Spleen (tissue), 11 donors: ENCODE measurements around the gene KCMF1. TPM values are rescaled to one million over a fixed set of nuclear protein-coding genes. Genes with fewer than 3 reads are reported as not detected.

ENCODE experiments used
- DNase-seq: peaks from one replicate; pipeline ENCODE4 v3.0.0-alpha.2; 2020
- H3K27ac ChIP-seq, 8 donors: fragments of 200-600 bp; sonication (generic) in 7 of 8; 1 replicate in 4 of 8; 2 replicates in 4 of 8; pipeline versions ENCODE4 v1.5.0 to v1.8.0; 2016 to 2021; ENCODE audit warnings: inconsistent platforms in 4 of 8, mild to moderate bottlenecking in 4 of 8, moderate library complexity in 1 of 8
- H3K27me3 ChIP-seq, 7 donors: fragments of 200-600 bp; sonication (generic) in 6 of 7; replicated peaks in 1 of 7; 1 replicate in 4 of 7; 2 replicates in 3 of 7; pipeline versions ENCODE4 v1.5.0 to v1.8.0; 2016 to 2021; ENCODE audit warnings: inconsistent platforms in 3 of 7, mild to moderate bottlenecking in 1 of 7
- H3K36me3 ChIP-seq, 6 donors: fragments of 200-600 bp; sonication (generic) in 5 of 6; 1 replicate in 4 of 6; 2 replicates in 2 of 6; pipeline versions ENCODE4 v1.5.0 to v1.8.0; 2016 to 2021; ENCODE audit warnings: inconsistent platforms in 2 of 6
- H3K4me1 ChIP-seq, 6 donors: fragments of 200-600 bp; sonication (generic) in 5 of 6; 1 replicate in 3 of 6; 2 replicates in 3 of 6; pipeline versions ENCODE4 v1.5.0 to v1.8.0; 2016 to 2021; ENCODE audit warnings: inconsistent platforms in 3 of 6
- H3K4me3 ChIP-seq, 8 donors: fragments of 200-600 bp; sonication (generic) in 7 of 8; 1 replicate in 4 of 8; 2 replicates in 4 of 8; pipeline versions ENCODE4 v1.5.0 to v1.8.0; 2016 to 2021; ENCODE audit warnings: inconsistent platforms in 4 of 8, mild to moderate bottlenecking in 4 of 8, moderate library complexity in 2 of 8
- H3K9me3 ChIP-seq, 8 donors: fragments of 200-600 bp; sonication (generic) in 7 of 8; 1 replicate in 4 of 8; 2 replicates in 4 of 8; pipeline versions ENCODE4 v1.5.0 to v1.8.0; 2016 to 2021; ENCODE audit warnings: inconsistent platforms in 4 of 8
- CTCF ChIP-seq, 11 experiments: fragments of 200-600 bp in 7 of 11; fragments of 450-650 bp in 4 of 11; sonication (generic) in 4 of 11; IDR thresholded peaks in 8 of 11; conservative IDR thresholded peaks in 3 of 11; 1 replicate in 7 of 11; 2 replicates in 4 of 11; pipeline versions ENCODE4 v1.4.0 to v1.8.0; 2016 to 2021; ENCODE audit warnings: antibody characterized with exemption in 11 of 11, inconsistent platforms in 4 of 11, mild to moderate bottlenecking in 1 of 11
- POLR2A ChIP-seq, 3 donors: fragments of 450-650 bp; IDR thresholded peaks; one replicate each; pipeline ENCODE4 v1.5.1; 2017; ENCODE audit warnings: antibody characterized with exemption in 3 of 3, mild to moderate bottlenecking in 1 of 3
- POLR2AphosphoS5 ChIP-seq, 3 donors: sonication (generic); formaldehyde crosslinking; IDR thresholded peaks; one replicate each; pipeline ENCODE4 v1.5.1; 2017; ENCODE audit warnings: antibody characterized with exemption in 3 of 3
- WGBS, 5 donors: extraction: QIAGEN DNeasy Blood & Tissue Kit in 3 of 5; methylation state at CpG; one replicate each; pipeline versions ENCODE4 v1.1.5 to v1.1.7; 2013 to 2018; 5-methylcytosine and 5-hydroxymethylcytosine counted together
- intact Hi-C: fragments of 100-400 bp; cut with DNase I; formaldehyde crosslinking; loops from one replicate; pipeline ENCODE4 v1.15.0; 2023; ENCODE audit warnings: low total_unique reads
- polyA plus RNA-seq, 3 donors: library from polyadenylated mRNA; stranded (reverse); fragments of 200-250 nt; gene quantifications; one replicate each; pipeline ENCODE4 v1.2.1, GENCODE V29; 2013
- total RNA-seq, 7 donors: library from RNA; depleted of rRNA in 3 of 7; stranded (reverse); fragments of >200 nt in 3 of 7; fragmentation: NEBNext Ultra II Directional in 4 of 7; extraction: Animal tissue kit (Norgen Biotek cat#: 25700) in 4 of 7; gene quantifications; one replicate each; pipeline versions ENCODE4 v1.1.0 to v1.2.1, GENCODE V29; 2016 to 2021
- donor health status: healthy with polysubstance abuse.
- donor health status: DM: no; HTN: no; CAD: no; lungs with moderate emphysema.
- donor health status: DM: no; HTN: no; CAD: no.
- donor health status: Bipolar disorder and iron deficiency.
- donor health status: healthy.
- donor health status: DM: no; HTN: no; CAD: no.
- donor health status: DM: yes; HTN: yes; CAD: no.

The KCMF1 gene
- total and polyA plus RNA-seq, 10 donors, result 15.9 to 68.1 (median 46.9) TPM

- Histone ChIP-seq H3K4me1 (peaks cover 14 to 96% (median 57%) of the 10 kb centered on the region in 6 donors), H3K4me3 (no peak overlapping the region), H3K27ac (peak overlapping the region in 5 of 8 donors; percentile 20 to 71 (median 62)), H3K9me3 (no peaks in the 10 kb centered on the region), H3K36me3 (peaks cover 0 to 14% (median 5%) of the 10 kb centered on the region in 6 donors), H3K27me3 (no peaks in the 10 kb centered on the region)
- no peak for DNase-seq
- TF ChIP-seq POLR2A (IDR thresholded peaks at IDR 0.05) (no peak), CTCF (IDR thresholded peaks at IDR 0.05 in 8 of 11, conservative IDR thresholded peaks at IDR 0.05 in 3 of 11) (no peak), POLR2AphosphoS5 (IDR thresholded peaks at IDR 0.05) (no peak)
- 89 to 98% (median 95%) methylated on average over 2 of the region's 2 CpGs for WGBS, 5 donors
- intact Hi-C loops, result no loop called here
Measured at GRCh38 chr2:85008252-85008651, 37.3 kb downstream of the KCMF1 start.

GRCh38 chr2:85009019-85009618, 38.2 kb downstream of the KCMF1 start:
- Histone ChIP-seq H3K36me3 (peaks cover 0 to 14% (median 5%) of the 10 kb centered on the region in 6 donors), H3K9me3 (no peaks in the 10 kb centered on the region), H3K4me3 (peak overlapping the region in 1 of 8 donors; percentile 22), H3K27me3 (no peaks in the 10 kb centered on the region), H3K27ac (peak overlapping the region in 5 of 8 donors; percentile 20 to 71 (median 62)), H3K4me1 (peaks cover 17 to 96% (median 62%) of the 10 kb centered on the region in 6 donors)
- DNase-seq, result no peak
- peak in 1 of 3 donors; percentile 33 for TF ChIP-seq POLR2AphosphoS5 (IDR thresholded peaks at IDR 0.05)
- TF ChIP-seq CTCF (IDR thresholded peaks at IDR 0.05 in 8 of 11, conservative IDR thresholded peaks at IDR 0.05 in 3 of 11), result no peak
- TF ChIP-seq POLR2A (IDR thresholded peaks at IDR 0.05), result no peak
- 65 to 81% (median 75%) methylated on average over 3 of the region's 3 CpGs for WGBS, 5 donors
- intact Hi-C loops, result no loop called here

- Histone ChIP-seq H3K27me3 (no peaks in the 10 kb centered on the region), H3K4me3 (no peak overlapping the region), H3K36me3 (peaks cover 0 to 14% (median 5%) of the 10 kb centered on the region in 6 donors), H3K4me1 (peaks cover 22 to 97% (median 67%) of the 10 kb centered on the region in 6 donors), H3K9me3 (no peaks in the 10 kb centered on the region), H3K27ac (peak overlapping the region in 1 of 8 donors; percentile 8)
- no peak for DNase-seq
- TF ChIP-seq POLR2A (IDR thresholded peaks at IDR 0.05), result no peak
- no peak for TF ChIP-seq POLR2AphosphoS5 (IDR thresholded peaks at IDR 0.05)
- TF ChIP-seq CTCF (IDR thresholded peaks at IDR 0.05 in 8 of 11, conservative IDR thresholded peaks at IDR 0.05 in 3 of 11), result no peak
- 90 to 95% (median 94%) methylated on average over 1 of the region's 1 CpG for WGBS, 5 donors
- intact Hi-C loops, result no loop called here
Measured at GRCh38 chr2:85010404-85010803, 39.4 kb downstream of the KCMF1 start.

- H3K4me1 ChIP-seq, result peaks cover 27 to 97% (median 67%) of the 10 kb centered on the region in 6 donors
- H3K27ac ChIP-seq, result no peak overlapping the region
- H3K27me3 ChIP-seq, result no peaks in the 10 kb centered on the region
- peaks cover 0 to 14% (median 5%) of the 10 kb centered on the region in 6 donors for H3K36me3 ChIP-seq
- H3K9me3 ChIP-seq, result no peaks in the 10 kb centered on the region
- TF ChIP-seq CTCF (IDR thresholded peaks at IDR 0.05 in 8 of 11, conservative IDR thresholded peaks at IDR 0.05 in 3 of 11) (no peak), POLR2AphosphoS5 (IDR thresholded peaks at IDR 0.05) (no peak), POLR2A (IDR thresholded peaks at IDR 0.05) (no peak)
- DNase-seq, result no peak
- 68 to 87% (median 73%) methylated on average over 3 of the region's 3 CpGs for WGBS, 5 donors
- intact Hi-C loops, result no loop called here
- H3K4me3 ChIP-seq, result no peak overlapping the region
Measured at GRCh38 chr2:85011098-85011497, 40.1 kb downstream of the KCMF1 start.
